ENCODE measurements around the gene HASPIN. TPM values are rescaled to one million over a fixed set of nuclear protein-coding genes. Genes with fewer than 3 reads are reported as not detected.

Gene HASPIN
- polyA plus RNA-seq = under 1 TPM; 0.06 to 0.22 (median 0.12) TPM

DNA sequence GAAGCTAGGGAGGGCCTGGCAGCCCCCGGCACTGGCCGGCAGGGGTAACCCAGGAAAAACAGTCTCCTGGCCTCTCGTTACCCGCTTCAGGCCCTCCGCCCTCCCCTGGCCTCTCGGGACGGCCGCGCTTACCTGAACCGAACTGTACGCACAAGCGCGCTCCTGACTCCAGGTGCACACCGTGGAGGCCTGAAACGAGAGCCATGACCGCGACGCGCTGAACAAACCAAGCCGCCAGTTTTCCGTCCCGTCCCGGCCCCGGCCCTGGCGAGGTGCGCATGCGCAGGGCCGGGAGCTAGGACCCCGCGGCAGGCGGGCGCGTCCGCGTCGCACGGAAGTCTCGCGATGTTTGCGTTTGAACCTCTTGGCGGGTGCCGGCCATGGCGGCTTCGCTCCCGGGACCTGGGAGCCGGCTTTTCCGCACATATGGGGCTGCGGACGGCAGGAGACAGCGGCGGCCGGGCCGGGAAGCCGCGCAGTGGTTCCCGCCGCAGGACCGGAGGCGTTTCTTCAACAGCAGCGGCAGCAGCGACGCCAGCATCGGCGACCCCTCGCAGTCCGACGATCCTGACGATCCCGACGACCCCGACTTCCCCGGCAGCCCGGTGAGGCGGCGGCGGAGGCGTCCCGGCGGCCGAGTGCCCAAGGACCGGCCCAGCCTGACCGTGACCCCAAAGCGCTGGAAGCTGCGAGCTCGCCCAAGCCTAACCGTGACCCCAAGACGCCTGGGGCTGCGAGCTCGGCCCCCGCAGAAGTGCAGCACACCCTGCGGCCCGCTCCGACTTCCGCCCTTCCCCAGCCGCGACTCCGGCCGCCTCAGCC lies at the start of gene HASPIN:
Gene HASPIN, plus strand, starts transcription at position 348 of the 822 bp plus-strand sequence. Its CDS starts 33 bp downstream, at position 381.
- peak within 1 kb of the TSS; percentile 13 for H3K27ac ChIP-seq (ENCODE audit: low read depth, low read length)
- 0 to 1% (median 1%) methylated on average over 87 to 98 of the region's 98 CpGs for WGBS, 3 donors

DNA sequence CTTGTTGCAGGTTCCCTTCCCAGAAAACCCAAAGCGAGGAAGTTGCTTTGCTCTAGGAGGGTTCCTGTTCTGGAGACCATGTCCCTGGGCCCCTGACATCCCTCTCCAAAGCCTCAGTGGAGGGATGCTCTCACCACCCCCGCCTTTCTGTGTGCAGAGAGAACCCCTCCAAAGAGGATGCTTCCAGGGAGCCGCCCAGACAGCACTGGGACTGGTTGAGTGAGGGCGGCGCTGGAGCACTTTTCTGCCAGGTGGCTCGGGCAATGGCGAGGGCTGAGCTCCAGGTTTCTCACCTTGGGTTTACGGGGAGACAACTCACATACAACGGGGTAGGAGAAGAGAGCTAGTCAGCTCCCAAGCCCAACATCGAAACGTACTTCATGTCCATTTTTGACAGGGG lies 47.8 kb upstream of the HASPIN start:
- no peak overlapping the region for H3K27ac ChIP-seq (ENCODE audit: low read depth, low read length)
- 75 to 85% (median 83%) methylated on average over 11 of the region's 11 CpGs for WGBS, 3 donors

DNA sequence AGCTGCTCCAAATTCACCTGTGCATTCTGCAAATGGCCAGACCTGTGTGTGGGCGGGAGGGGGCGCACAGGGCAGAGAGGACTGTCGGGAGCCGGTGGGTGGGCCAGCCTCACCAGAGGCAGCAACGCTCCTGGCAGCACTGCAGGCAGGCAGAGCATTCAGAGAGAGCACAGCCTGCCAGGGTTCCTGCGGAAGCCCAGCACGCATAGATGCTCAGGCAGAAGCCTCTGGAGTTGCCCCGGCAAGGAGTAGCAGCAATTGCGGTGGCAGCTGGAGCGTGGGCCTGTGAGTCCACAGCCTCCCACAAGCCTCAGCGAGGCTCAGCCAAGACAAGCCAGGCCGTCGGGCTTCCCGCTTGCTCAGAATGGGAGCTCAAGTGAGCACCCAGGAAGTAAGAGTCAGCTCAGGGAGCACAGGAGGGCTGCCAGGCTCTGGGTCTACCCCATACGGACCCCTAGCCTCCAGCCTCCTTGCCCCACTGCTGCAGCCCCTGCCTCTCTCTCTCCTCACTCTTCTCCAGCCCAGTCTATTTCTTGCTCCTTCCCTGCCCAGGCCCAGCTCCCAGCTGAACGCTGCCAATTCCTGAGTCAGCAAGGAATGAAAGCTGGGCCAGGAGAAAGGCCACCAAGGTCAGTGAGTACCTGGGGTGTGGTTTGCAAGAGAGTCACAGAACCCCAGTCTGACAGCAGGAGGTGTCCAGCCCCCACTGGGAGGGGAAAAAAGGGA lies 45.4 kb upstream of the HASPIN start:
- 47 to 67% (median 57%) methylated on average over 16 of the region's 16 CpGs for WGBS, 3 donors
- no peak overlapping the region for H3K27ac ChIP-seq (ENCODE audit: low read depth, low read length)

DNA sequence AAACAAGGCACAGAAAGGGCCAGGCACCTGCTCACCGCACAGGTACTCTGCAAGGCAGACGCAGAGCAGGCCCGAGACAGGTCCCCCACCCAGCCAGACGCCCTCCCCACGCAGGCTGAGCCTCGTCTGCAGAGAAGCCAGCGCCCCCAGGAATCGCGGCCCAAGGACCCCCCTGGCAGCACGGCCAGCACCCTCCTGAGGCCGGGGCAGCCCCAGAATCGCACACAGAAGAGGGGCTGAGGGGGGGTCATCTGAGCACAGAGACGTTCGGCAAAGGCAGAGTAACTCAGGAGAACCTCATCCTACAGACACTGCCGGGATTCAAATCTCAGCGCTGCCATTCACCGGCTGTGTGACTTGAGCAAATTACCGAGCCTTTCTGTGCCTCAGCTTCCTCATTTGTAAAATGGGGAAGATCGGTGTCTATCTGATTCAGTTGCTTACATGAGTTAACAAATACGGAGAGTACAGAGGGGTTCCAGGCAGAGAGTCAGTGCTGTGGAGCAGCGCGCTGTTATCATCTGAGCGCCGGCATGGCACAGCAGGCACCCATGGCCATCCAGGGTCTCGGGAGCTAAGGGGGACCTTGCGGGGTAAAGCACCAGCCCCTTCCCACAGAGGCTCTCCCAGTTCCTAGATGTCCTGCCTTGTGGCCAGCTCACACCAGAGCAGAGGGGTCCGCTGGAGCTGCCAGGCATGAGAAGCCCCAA lies 44.7 kb upstream of the HASPIN start:
- 83 to 88% (median 83%) methylated on average over 27 of the region's 27 CpGs for WGBS, 3 donors
- no peak overlapping the region for H3K27ac ChIP-seq (ENCODE audit: low read depth, low read length)

DNA sequence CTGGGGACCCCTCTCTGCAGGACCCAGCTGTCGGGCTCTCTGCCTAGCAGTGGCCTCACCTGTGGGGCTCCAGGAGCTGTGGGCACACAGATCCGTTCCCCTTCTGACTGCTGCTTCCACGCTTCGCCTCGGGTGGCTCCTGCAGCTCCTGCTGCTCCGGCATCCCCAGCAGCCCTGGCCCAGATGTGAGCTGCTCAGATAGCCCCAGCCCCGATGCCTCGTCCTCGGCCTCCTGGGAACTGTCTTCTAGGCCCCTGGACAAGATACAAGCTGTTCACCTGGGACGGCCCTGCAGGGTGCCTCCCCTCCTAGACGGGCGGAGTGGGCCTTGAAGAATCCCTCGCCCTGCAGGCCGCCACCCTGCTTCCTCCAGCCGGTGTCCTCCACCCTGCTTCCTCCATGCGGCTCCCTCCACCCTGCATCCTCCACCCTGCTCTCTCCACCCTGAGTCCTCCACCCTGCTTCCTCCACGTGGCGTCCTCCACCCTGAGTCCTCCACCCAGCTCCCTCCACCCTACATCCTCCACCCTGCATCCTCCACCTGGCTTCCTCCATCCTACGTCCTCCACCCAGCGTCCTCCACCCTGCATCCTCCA lies 44.1 kb upstream of the HASPIN start:
- 46 to 61% (median 54%) methylated on average over 19 to 20 of the region's 20 CpGs for WGBS, 3 donors

DNA sequence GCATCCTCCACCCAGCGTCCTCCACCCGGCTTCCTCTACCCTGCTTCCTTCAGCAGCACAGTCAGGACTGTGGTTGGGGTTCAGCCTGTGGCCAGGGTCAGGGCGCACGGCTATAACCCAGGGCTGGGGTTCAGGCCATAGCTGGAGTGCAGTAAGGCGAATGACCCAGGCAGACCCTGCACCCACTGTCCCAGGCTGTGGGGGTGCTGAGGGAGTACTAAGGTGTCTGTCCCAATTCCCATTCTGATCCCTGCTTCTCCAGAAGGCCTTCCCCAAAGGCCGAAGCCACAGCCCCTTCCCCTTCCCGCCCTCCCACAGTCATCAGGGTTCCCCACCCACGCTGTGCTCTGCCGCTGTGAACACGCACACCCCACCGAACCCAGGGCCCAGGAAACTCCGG lies 42.6 kb upstream of the HASPIN start:
- WGBS, 3 donors = 82 to 96% (median 90%) methylated on average over 10 to 12 of the region's 12 CpGs

More for the DNA sequence above, 44.1 kb upstream of the HASPIN start:
- H3K27ac ChIP-seq (ENCODE audit: low read depth, low read length) = no peak overlapping the region

DNA sequence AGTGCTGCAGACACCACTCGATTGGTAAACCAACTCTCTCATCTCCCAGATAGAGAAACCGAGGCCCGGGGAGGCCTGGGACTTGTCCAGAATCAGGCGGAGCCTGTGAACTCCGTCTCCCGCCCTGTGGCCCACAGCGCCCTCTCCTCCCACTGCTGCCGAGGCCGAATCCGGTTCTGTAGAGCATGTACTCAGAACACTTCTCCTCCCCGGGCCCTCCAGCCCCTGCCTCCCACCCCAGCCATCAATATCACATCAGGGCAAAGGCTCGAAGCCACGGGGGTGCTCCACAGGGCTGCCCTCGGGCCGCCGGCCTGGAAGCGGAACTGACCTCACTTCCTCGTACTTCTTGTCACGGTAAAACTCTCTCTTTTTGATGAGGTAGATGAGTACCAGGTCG lies 42.1 kb upstream of the HASPIN start:
- 66 to 72% (median 71%) methylated on average over 20 of the region's 20 CpGs for WGBS, 3 donors
- H3K27ac ChIP-seq (ENCODE audit: low read depth, low read length) = no peak overlapping the region

More for the DNA sequence above, 42.6 kb upstream of the HASPIN start:
- H3K27ac ChIP-seq (ENCODE audit: low read depth, low read length) = no peak overlapping the region

DNA sequence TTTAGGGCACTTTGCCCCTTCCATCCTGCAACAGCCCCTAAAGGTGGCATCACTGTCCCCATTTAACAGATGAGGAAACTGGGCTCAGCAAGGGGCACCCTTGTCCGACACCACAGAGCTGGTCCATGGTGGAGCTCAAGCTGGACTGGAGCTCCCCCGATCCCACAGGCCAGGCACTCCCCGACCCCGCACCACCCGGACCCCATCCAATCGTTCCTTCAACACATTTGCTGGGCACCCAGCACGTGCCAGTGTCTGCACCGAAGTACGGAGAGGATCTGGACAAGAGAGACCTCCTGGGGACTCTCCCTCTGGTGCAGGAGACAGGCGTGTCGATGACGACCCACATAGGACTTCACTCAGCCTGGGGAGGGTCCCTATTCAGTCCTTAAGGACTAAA lies 41.7 kb upstream of the HASPIN start:
- H3K27ac ChIP-seq (ENCODE audit: low read depth, low read length) = no peak overlapping the region
- 81 to 91% (median 89%) methylated on average over 12 of the region's 12 CpGs for WGBS, 3 donors

DNA sequence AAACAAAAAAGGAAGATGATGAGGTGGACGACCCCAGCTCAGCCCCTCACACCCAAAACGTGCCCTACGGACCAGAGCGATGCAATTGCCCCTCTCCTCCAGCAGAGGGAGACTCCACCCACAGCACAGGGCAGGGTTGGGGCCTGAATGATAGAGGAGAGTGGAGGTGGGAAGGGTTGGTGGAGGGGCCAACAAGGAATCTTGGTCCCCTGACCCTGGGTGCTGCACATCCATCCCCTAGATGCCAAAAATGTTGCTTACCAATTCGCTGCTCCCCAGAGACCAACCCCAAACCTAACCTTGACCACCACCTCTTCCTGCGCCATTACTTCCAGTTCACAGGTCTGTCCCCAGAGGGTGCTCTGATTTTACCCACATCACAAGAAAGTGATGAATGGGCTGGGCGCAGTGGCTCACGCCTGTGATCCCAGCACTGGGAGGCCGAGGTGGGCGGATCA lies 40.6 kb upstream of the HASPIN start:
- H3K27ac ChIP-seq (ENCODE audit: low read depth, low read length) = no peak overlapping the region
- 29 to 35% (median 31%) methylated on average over 10 of the region's 10 CpGs for WGBS, 3 donors

DNA sequence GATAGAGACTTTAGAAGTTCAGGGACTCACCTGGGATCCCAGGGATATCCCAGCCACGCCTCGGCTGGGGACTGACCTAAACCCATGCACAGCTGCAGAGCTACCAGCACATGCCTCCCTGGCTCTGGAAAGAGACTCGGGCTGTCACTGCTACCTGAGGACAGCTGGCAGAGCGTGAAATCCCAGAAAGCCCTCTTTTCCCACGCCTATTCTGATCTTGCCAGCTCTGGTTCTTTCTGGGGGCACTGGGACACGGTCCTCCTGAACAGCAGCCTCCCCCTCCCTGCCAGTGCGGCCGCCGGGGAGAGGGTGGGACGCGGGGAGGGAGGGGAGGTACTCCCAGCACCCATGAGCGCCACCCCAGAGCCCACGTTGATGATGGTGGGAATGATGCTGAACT lies 38.5 kb upstream of the HASPIN start:
- no peak overlapping the region for H3K27ac ChIP-seq (ENCODE audit: low read depth, low read length)
- WGBS, 3 donors = 16 to 46% (median 38%) methylated on average over 8 to 13 of the region's 13 CpGs

DNA sequence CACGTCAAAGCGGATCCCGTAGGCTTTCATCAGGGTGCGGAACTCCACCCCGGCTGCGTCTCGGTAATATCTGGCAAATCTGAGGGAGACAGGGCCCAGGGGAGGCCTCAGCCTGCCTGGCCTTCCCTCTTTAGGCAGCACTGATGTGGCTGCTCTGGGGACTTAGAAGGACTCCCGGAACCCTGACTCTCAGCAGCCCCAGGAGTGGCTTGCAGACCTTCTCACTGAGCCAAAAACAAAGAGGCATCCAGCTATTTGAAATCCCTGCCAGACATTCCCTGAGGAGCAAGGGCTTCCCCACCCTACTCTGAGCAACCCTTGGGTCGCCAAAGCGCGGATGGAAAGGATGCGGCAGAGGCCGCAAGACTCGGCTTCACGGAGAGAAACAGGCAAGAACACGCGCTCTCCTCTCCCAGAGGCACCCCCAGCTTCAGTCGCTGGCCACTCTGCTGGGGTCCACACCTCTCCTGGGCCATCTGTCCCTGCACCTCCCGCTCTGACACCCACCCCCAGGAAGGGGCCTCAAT lies 35.6 kb upstream of the HASPIN start:
- WGBS, 3 donors = 37 to 54% (median 43%) methylated on average over 19 of the region's 19 CpGs

DNA sequence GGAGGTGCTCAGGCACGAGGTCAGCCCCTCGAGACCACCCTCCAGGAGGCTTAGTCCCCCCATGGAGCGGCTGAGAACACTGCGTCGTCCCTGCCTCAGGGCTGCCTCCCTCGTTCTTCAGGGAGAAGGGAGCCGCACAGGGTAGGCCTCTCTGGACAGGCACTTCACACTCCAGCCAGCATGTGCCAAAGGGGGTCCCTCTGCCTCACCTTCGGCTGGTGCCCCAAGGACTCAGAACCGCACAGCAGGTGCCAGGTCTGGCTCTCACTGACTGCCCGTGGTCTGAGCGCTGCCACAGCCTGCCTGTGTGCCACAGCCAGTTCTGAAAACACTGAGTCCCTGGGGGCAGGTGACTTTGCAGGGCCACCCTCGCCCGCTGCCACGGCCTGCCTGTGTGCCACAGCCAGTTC lies 34.8 kb upstream of the HASPIN start:
- no peak overlapping the region for H3K27ac ChIP-seq (ENCODE audit: low read depth, low read length)
- WGBS, 3 donors = 78 to 85% (median 78%) methylated on average over 10 to 14 of the region's 14 CpGs

More for the DNA sequence above, 35.6 kb upstream of the HASPIN start:
- no peak overlapping the region for H3K27ac ChIP-seq (ENCODE audit: low read depth, low read length)

DNA sequence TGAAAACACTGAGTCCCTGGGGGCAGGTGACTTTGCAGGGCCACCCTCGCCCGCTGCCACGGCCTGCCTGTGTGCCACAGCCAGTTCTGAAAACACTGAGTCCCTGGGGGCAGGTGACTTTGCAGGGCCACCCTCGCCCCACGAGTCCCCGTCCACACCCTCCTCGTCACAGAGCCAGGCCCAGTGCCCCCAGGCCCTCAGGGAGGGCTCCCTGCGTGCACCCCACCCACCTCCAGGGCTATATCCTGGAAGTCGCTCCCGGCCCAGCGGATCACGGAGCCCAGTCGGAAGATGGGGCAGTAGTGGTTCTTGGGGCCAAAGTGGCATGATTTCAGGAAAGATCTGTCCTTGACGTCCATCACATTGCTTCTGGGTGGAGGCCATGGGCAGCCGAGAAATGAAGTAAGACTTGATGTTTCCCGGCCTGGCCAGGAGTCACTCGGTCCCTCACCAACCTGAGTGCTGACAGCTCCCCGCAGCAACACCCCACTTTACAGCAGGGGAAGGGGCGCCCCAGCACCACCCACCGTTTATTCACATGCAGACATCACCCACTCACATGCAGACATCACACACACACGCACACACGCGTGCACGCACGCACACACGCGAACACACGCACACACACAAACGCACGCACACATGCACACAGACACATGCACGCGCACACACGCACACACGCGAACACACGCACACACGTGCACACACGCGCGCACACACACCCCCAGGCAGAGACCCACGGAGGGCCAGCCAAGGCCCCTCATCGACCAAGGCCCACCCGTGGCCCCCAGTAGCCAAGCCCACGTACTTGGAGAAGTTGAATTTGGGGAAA lies 34.2 kb upstream of the HASPIN start:
- WGBS, 3 donors = 76 to 90% (median 88%) methylated on average over 41 to 44 of the region's 44 CpGs
- H3K27ac ChIP-seq (ENCODE audit: low read depth, low read length) = no peak overlapping the region

DNA sequence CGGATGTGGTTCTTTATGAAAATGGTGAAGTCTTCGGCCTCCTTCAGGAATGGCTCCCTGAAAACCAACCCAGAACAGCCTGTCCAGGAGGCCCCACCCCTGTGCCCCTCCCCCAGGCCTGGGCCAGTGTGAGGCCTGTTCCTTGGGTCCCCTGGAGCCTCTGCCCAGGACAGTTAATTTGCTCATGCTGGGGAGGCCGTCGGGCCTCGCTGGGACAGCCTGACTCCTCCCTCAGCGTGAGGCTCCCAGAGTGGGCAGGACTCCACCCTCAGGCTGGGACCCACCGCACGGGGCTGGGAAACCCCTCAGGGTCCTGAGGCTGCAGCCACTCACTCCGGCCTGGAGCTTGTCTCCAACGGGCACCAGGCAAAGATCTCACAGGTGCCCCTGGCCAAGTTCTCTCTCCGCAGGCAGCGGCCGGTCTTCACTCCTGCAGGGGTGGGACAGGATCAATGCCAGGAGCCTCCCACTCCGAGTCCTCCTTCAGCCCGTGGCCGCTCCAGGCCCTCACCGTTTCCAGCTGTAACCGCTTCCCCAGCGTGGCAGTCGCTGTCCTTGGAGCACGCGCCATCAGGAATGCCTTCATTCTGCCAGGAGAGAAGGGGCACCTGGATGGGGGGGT lies 33.5 kb upstream of the HASPIN start:
- H3K27ac ChIP-seq (ENCODE audit: low read depth, low read length) = no peak overlapping the region
- 59 to 68% (median 64%) methylated on average over 22 of the region's 22 CpGs for WGBS, 3 donors

DNA sequence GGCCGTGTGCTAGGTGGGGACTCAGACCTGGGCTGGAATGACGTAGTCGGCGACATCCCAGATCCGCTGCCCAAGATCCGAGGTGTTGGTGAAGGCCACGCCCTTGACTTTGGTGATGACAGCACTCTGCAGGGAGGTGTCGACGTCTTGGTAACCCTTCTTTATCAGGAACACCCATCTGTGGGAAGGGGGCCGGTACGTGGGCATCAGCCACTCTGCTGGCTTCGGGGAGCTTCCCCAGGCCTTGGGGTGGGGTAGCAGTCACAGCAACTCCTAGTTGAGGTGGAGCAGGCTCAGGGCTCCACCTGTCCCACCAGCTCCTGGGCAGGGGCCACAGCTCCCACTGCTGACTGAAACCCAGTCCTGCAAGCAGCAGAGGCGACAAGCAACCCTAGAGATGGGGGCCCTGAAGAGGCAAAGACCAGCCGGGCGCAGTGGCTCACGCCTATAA lies 32.1 kb upstream of the HASPIN start:
- WGBS, 3 donors = 80 to 89% (median 81%) methylated on average over 16 of the region's 16 CpGs
- no peak overlapping the region for H3K27ac ChIP-seq (ENCODE audit: low read depth, low read length)

DNA sequence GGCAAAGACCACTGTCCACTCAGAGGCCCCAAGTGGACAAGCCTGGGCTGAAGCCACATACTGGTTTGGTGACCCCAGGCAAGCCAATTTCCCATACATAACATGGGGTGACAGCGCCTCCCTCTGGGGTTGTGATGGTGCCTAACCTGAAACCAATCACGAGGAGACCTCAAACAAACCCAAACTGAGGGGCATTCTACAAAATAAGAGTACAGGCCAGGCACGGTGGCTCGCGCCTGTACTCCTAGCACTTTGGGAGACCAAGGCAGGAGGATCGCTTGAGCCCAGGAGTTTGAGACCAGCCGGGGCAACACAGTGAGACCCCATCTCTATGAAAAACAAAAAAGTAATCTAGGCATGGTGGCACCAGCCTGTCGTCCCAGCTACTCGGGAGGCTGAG lies 31.4 kb upstream of the HASPIN start:
- H3K27ac ChIP-seq (ENCODE audit: low read depth, low read length) = no peak overlapping the region
- WGBS, 3 donors = 81 to 83% (median 82%) methylated on average over 9 of the region's 9 CpGs

DNA sequence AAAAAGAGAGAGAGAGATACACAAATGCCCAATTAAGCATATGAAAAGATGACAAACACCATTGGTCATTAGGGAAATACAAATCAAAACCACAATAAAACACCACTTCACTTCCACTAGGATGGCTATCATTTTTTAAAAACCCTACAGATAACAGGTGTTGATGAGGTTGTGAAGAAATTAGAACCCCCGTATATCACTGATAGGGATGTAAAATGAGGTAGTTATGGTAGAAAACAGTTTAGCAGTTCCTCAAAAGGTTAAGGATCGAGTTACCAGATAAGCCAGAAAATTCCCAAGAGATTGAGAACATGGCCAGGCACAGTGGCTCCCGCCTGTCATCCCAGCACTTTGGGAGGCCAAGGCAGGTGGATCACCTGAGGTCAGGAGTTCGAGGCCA lies 30.6 kb upstream of the HASPIN start:
- 51 to 65% (median 63%) methylated on average over 4 of the region's 4 CpGs for WGBS, 3 donors
- H3K27ac ChIP-seq (ENCODE audit: low read depth, low read length) = no peak overlapping the region
